Keratinocyte (primary cell): ENCODE measurements around the gene ARL3. TPM values are rescaled to one million over a fixed set of nuclear protein-coding genes. Genes with fewer than 3 reads are reported as not detected.

Experiments
- DNase-seq: peaks from one replicate; pipeline ENCODE4 v3.0.0-alpha.2; 2011; ENCODE audit warnings: low read depth, missing footprints, low spot score
- FAIRE-seq: peaks from 2 replicates; lab custom pipeline; 2011; peaks lifted over from hg19 to GRCh38; lab: Jason Lieb, UNC
- H2AFZ ChIP-seq: 2 replicates; pipeline ENCODE4 v1.6.0; 2012; ENCODE audit warnings: low read length, control low read depth, inconsistent platforms; ENCODE audit not compliant: control insufficient read depth
- H3K27ac ChIP-seq: 2 replicates; pipeline ENCODE4 v1.5.1; 2011; ENCODE audit warnings: low read length; ENCODE audit not compliant: control insufficient read depth, insufficient read depth
- H3K27me3 ChIP-seq: 3 replicates; pipeline ENCODE4 v1.6.0; 2011; ENCODE audit warnings: low read length; ENCODE audit not compliant: control insufficient read depth, insufficient read depth; ENCODE audit errors: extremely low read depth
- H3K36me3 ChIP-seq, 2 experiments: 2 replicates in 1 of 2; 3 replicates in 1 of 2; pipeline ENCODE4 v1.5.1; 2011; ENCODE audit warnings: low read length in 2 of 2, mild to moderate bottlenecking in 1 of 2; ENCODE audit not compliant: control insufficient read depth in 2 of 2, insufficient read depth in 2 of 2; ENCODE audit errors: extremely low read depth in 1 of 2
- H3K4me1 ChIP-seq: 3 replicates; pipeline ENCODE4 v1.5.1; 2011; ENCODE audit warnings: low read length; ENCODE audit not compliant: control insufficient read depth, insufficient read depth; ENCODE audit errors: extremely low read depth
- H3K4me2 ChIP-seq: 3 replicates; pipeline ENCODE4 v1.6.0; 2011; ENCODE audit warnings: low read depth, low read length; ENCODE audit not compliant: control insufficient read depth, insufficient read depth; ENCODE audit errors: extremely low read depth
- H3K4me3 ChIP-seq, 3 experiments: fragments of 200-600 bp in 1 of 3; sonication (generic) in 1 of 3; 2 replicates in 2 of 3; 3 replicates in 1 of 3; pipeline ENCODE4 v1.5.1; 2011 to 2016; ENCODE audit warnings: low read length in 3 of 3, mild to moderate bottlenecking in 3 of 3, control low read depth in 2 of 3, inconsistent platforms in 1 of 3, low read depth in 1 of 3, mixed read lengths in 1 of 3, mixed run types in 1 of 3, moderate library complexity in 1 of 3; ENCODE audit not compliant: control insufficient read depth in 2 of 3, insufficient read depth in 2 of 3; ENCODE audit errors: extremely low read depth in 1 of 3
- H3K79me2 ChIP-seq: 2 replicates; pipeline ENCODE4 v1.6.0; 2012; ENCODE audit warnings: low read length; ENCODE audit not compliant: control insufficient read depth, insufficient read depth
- H3K9ac ChIP-seq: 3 replicates; pipeline ENCODE4 v1.6.0; 2011; ENCODE audit warnings: low read length; ENCODE audit not compliant: control insufficient read depth, insufficient read depth; ENCODE audit errors: extremely low read depth
- H3K9me1 ChIP-seq: 3 replicates; pipeline ENCODE4 v1.6.0; 2011; ENCODE audit warnings: low read length; ENCODE audit not compliant: control insufficient read depth, insufficient read depth; ENCODE audit errors: extremely low read depth
- H3K9me3 ChIP-seq: 2 replicates; pipeline ENCODE4 v1.5.1; 2012; ENCODE audit warnings: low read depth, low read length; ENCODE audit not compliant: control insufficient read depth
- H4K20me1 ChIP-seq: 3 replicates; pipeline ENCODE4 v1.6.0; 2011; ENCODE audit warnings: low read length; ENCODE audit not compliant: control insufficient read depth, insufficient read depth; ENCODE audit errors: extremely low read depth
- CTCF ChIP-seq, 3 experiments: IDR thresholded peaks in 1 of 3; conservative IDR thresholded peaks in 1 of 3; optimal IDR thresholded peaks in 1 of 3; 2 replicates in 2 of 3; 3 replicates in 1 of 3; pipeline versions ENCODE3 to v1.5.1; 2011; ENCODE audit warnings: low read length in 3 of 3, mild to moderate bottlenecking in 3 of 3, moderate library complexity in 2 of 3, control low read depth in 1 of 3, inconsistent platforms in 1 of 3; ENCODE audit not compliant: insufficient read depth in 2 of 3; ENCODE audit errors: extremely low read depth in 1 of 3
- EZH2 ChIP-seq: IDR thresholded peaks from one replicate; pipeline ENCODE4 v1.6.1; 2012; ENCODE audit warnings: inconsistent platforms, mild to moderate bottlenecking, low read length, moderate library complexity
- dilution Hi-C: fragments of 300-500 bp; cut with MboI; formaldehyde crosslinking; loops from one replicate; pipeline ENCODE4 v1.7.0; 2020; ENCODE audit warnings: low sequenced_read_pairs; ENCODE audit not compliant: extremely low pct_ligation_motif_present
- polyA plus RNA-seq, 5 experiments: library from polyadenylated mRNA; depleted of rRNA in 3 of 5; stranded (reverse) in 3 of 5; stranded (forward) in 1 of 5; unstranded in 1 of 5; fragments of >200 nt; gene quantifications; 1 replicate in 1 of 5; 2 replicates in 3 of 5; 3 replicates in 1 of 5; pipeline versions ENCODE4 v1.2.1 to v1.2.3, GENCODE V29; 2011 to 2012; ENCODE audit warnings: missing spikeins in 2 of 5, low read depth in 1 of 5, low replicate concordance in 1 of 5

ARL3 gene
- polyA plus RNA-seq, 1 donor (not counting 4 experiments of a cell fraction or from before 2014, with no cell fraction given), result 10.7 TPM

GRCh38 chr10:102720775-102721301 lies 6.6 kb upstream of the ARL3 start:
- Histone ChIP-seq H4K20me1 (no peaks in the 10 kb centered on the region), H3K79me2 (peaks cover 3% of the 10 kb centered on the region), H3K9me3 (no peaks in the 10 kb centered on the region), H2AFZ (no peak overlapping the region), H3K27me3 (no peaks in the 10 kb centered on the region), H3K9me1 (no peaks in the 10 kb centered on the region), H3K4me3 (no peak overlapping the region), H3K4me2 (no peak overlapping the region), H3K9ac (no peak overlapping the region), H3K36me3 (no peaks in the 10 kb centered on the region), H3K4me1 (peaks cover 3% of the 10 kb centered on the region), H3K27ac (no peak overlapping the region)
- DNase-seq (no peak), FAIRE-seq (no peak)
- dilution Hi-C loops, result no loop called here
- TF ChIP-seq CTCF (optimal IDR thresholded peaks at IDR 0.05 in 1 of 3, IDR thresholded peaks at IDR 0.05 in 1 of 3, conservative IDR thresholded peaks at IDR 0.05 in 1 of 3; ENCODE audit: extremely low read depth in 1 of 3, insufficient read depth in 2 of 3, low read length in 3 of 3) (no peak), EZH2 (no peak)

DNA sequence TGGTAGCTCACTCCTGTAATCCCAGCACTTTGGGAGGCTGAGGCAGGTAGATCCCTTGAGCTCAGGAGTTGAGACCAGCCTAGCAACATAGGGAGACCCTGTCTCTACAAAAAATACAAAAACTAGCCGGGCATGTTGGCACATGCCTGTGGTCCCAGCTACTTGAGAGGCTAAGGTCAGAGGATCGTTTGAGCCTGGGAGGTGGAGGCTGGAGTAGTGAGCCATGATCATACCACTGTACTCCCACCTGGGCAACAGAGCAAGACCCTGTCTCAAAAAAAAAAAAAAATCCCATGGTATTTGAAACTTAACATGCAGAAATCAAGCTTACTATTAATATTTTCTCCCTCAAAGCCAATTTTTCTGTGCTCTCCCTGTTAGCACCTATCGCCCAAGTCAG lies 6.1 kb upstream of the ARL3 start:
- Histone ChIP-seq H3K9ac (no peak overlapping the region), H3K9me3 (no peaks in the 10 kb centered on the region), H3K36me3 (no peaks in the 10 kb centered on the region), H3K27me3 (no peaks in the 10 kb centered on the region), H3K9me1 (no peaks in the 10 kb centered on the region), H3K4me2 (no peak overlapping the region), H3K27ac (no peak overlapping the region), H3K4me1 (peaks cover 8% of the 10 kb centered on the region), H3K79me2 (peaks cover 3% of the 10 kb centered on the region), H3K4me3 (no peak overlapping the region), H2AFZ (no peak overlapping the region), H4K20me1 (no peaks in the 10 kb centered on the region)
- DNase-seq, result no peak
- dilution Hi-C loops, result no loop called here
- no peak for FAIRE-seq
- TF ChIP-seq EZH2, result no peak
- no peak for TF ChIP-seq CTCF (optimal IDR thresholded peaks at IDR 0.05 in 1 of 3, IDR thresholded peaks at IDR 0.05 in 1 of 3, conservative IDR thresholded peaks at IDR 0.05 in 1 of 3; ENCODE audit: extremely low read depth in 1 of 3, insufficient read depth in 2 of 3, low read length in 3 of 3)
